ENCODE results near the gene TBCCD1. TPM values are rescaled to one million over a fixed set of nuclear protein-coding genes. Genes with fewer than 3 reads are reported as not detected.

TBCCD1 gene
- total and polyA plus RNA-seq, 2 of the 4 experiments (the other 2 are of a cell fraction): 7.9 to 19.7 TPM

GRCh38 chr3:186538779-186539178 is 28.4 kb downstream of the TBCCD1 start:
- TF ChIP-seq RCOR1 (IDR thresholded peaks at IDR 0.05; ENCODE audit: insufficient replicate concordance, low read length): no peak
- TF ChIP-seq CEBPB (IDR thresholded peaks at IDR 0.05; ENCODE audit: low read depth, low read length): no peak
- TF ChIP-seq ELK1 (IDR thresholded peaks at IDR 0.05; ENCODE audit: borderline replicate concordance, low read depth, low read length): no peak
- TF ChIP-seq POLR2A (IDR thresholded peaks at IDR 0.05; ENCODE audit: low read depth, low read length): no peak
- TF ChIP-seq NFE2L2 (IDR thresholded peaks at IDR 0.05; ENCODE audit: low read depth, low read length): no peak
- TF ChIP-seq RFX5 (IDR thresholded peaks at IDR 0.05; ENCODE audit: low read depth, low read length): no peak
- no peak for TF ChIP-seq BHLHE40 (IDR thresholded peaks at IDR 0.05; ENCODE audit: low read depth, low read length)
- no peak for TF ChIP-seq MAZ (IDR thresholded peaks at IDR 0.05; ENCODE audit: borderline replicate concordance, low read depth, low read length)
- TF ChIP-seq USF2 (IDR thresholded peaks at IDR 0.05; ENCODE audit: low read depth, low read length): no peak
- TF ChIP-seq FOS (IDR thresholded peaks at IDR 0.05; ENCODE audit: low read depth, low read length): no peak
- TF ChIP-seq CHD1 (IDR thresholded peaks at IDR 0.05; ENCODE audit: low read depth, low read length): no peak
- no peak for TF ChIP-seq SMC3 (IDR thresholded peaks at IDR 0.05; ENCODE audit: low read depth, low read length)
- TF ChIP-seq CTCF (conservative IDR thresholded peaks at IDR 0.05; ENCODE audit: low read depth, low read length): no peak
- no peak for TF ChIP-seq MXI1 (IDR thresholded peaks at IDR 0.05; ENCODE audit: borderline replicate concordance, low read depth, low read length)
- TF ChIP-seq MAFK (IDR thresholded peaks at IDR 0.05; ENCODE audit: low read depth, low read length): no peak
- TF ChIP-seq RAD21 (IDR thresholded peaks at IDR 0.05; ENCODE audit: low read length): no peak
- H2AK9ac ChIP-seq (replicated peaks; ENCODE audit: low read depth, low read length, poor library complexity): no peak overlapping the region
- H2BK120ac ChIP-seq (ENCODE audit: low read depth, low read length): no peak overlapping the region
- no peak overlapping the region for H3K4me3 ChIP-seq (ENCODE audit: insufficient read depth, low read depth, low read length)
- no peak overlapping the region for H3K18ac ChIP-seq (ENCODE audit: low read depth, low read length)
- WGBS, 2 experiments (ENCODE audit: extremely low coverage in 2 of 2, insufficient read length in 1 of 2): no CpG with 5 or more reads among the region's 3 CpGs
- H3K14ac ChIP-seq (replicated peaks; ENCODE audit: low read depth, low read length): no peak overlapping the region
- no peaks in the 10 kb centered on the region; the same call in 1 of the 2 replicates for H3K9me1 ChIP-seq (ENCODE audit: insufficient read depth, low read length)
- no peak overlapping the region for H3K4ac ChIP-seq (ENCODE audit: low read depth, low read length)
- H3K27me3 ChIP-seq (ENCODE audit: control insufficient read depth, insufficient read depth, low read length): no peaks in the 10 kb centered on the region
- no peak overlapping the region for H3K56ac ChIP-seq (ENCODE audit: extremely low read depth, insufficient read depth, low read length)
- DNase-seq (no peak), ATAC-seq (ENCODE audit: low read depth) (no peak)
- no peak overlapping the region for H4K91ac ChIP-seq (ENCODE audit: insufficient read depth, low read depth, low read length)
- no peak overlapping the region for H2BK5ac ChIP-seq (ENCODE audit: low read depth, low read length, poor library complexity, severe bottlenecking)
- H3K9ac ChIP-seq (ENCODE audit: low read depth, low read length): no peak overlapping the region
- H3K4me2 ChIP-seq (ENCODE audit: low read depth, low read length): no peak overlapping the region
- BruUV-seq (replicated peaks): no TSS peak
- no peaks in the 10 kb centered on the region for H4K20me1 ChIP-seq (ENCODE audit: insufficient read depth, low read length)
- H3K23ac ChIP-seq (ENCODE audit: low read depth, low read length): no peak overlapping the region
- H4K5ac ChIP-seq (ENCODE audit: low read depth, low read length): no peak overlapping the region
- intact Hi-C loops (cut with micrococcal nuclease) (no loop called here), in situ Hi-C loops (cut with MboI; ENCODE audit: low sequenced_read_pairs) (loop anchor here (5.0 kb wide), 2 partner anchors 276 to 556 kb away; no protein-coding TSS in a partner anchor), dilution Hi-C loops (cut with HindIII; ENCODE audit: low sequenced_read_pairs, unreplicated experiment) (no loop called here)
- no peak overlapping the region for H2AK5ac ChIP-seq (ENCODE audit: low read depth, low read length)
- H3K27ac ChIP-seq (ENCODE audit: insufficient read depth, low read length): no peak overlapping the region
- no peak overlapping the region for H2BK20ac ChIP-seq (ENCODE audit: low read depth, low read length)
- no peaks in the 10 kb centered on the region for H3K9me3 ChIP-seq (ENCODE audit: control insufficient read depth, insufficient read depth, low read length)
- POLR2A ChIA-PET (ENCODE audit: unreplicated experiment): no interaction called here
- H3K36me3 ChIP-seq (ENCODE audit: control insufficient read depth, insufficient read depth, low read length): 0 out of 2 replicates have a peak, but pooled peaks cover 1% of the 10 kb centered on the region
- CTCF ChIA-PET: interaction anchor here (0.6 kb wide), 1 partner anchor 301 kb away, joined by 3 read pairs; no protein-coding TSS in a partner anchor
- no peaks in the 10 kb centered on the region for H3K4me1 ChIP-seq (ENCODE audit: control insufficient read depth, insufficient read depth, low read length)
- H4K8ac ChIP-seq (ENCODE audit: low read depth in 2 of 2, low read length in 2 of 2): no peak overlapping the region
- no peak overlapping the region for H2BK15ac ChIP-seq (ENCODE audit: low read depth, low read length)
- H2AFZ ChIP-seq (replicated peaks; ENCODE audit: low read length, poor library complexity): no peak overlapping the region
- no peaks in the 10 kb centered on the region for H3K79me1 ChIP-seq (ENCODE audit: low read depth in 1 of 2, low read length in 2 of 2)

Measured in IMR-90 (cell line).